NT2/D1 (cell line): ENCODE results near the gene SMPX.

ENCODE experiments used
- SUZ12 ChIP-seq: IDR thresholded peaks from 2 replicates; pipeline ENCODE4 v1.6.1; 2011; ENCODE audit not compliant: insufficient read length, insufficient read depth; ENCODE audit errors: extremely low read depth
- YY1 ChIP-seq: IDR thresholded peaks from 2 replicates; pipeline ENCODE4 v1.6.1; 2011; ENCODE audit not compliant: insufficient read length, insufficient read depth
- ZNF274 ChIP-seq: IDR thresholded peaks from 2 replicates; pipeline ENCODE4 v1.6.1; 2011; ENCODE audit warnings: mild to moderate bottlenecking, low read depth, low read length

GRCh38 chrX:21757960-21758359, at the start of gene SMPX:
- TF ChIP-seq YY1 (no peak), ZNF274 (no peak), SUZ12 (no peak)
